ENCODE results near the gene KIRREL3.

The KIRREL3 gene

GRCh38 chr11:126408496-126408895, 592.1 kb downstream of the KIRREL3 start:
- no peak for DNase-seq (ENCODE audit: low read depth)
- no peak for TF ChIP-seq CTCF (IDR thresholded peaks at IDR 0.05; ENCODE audit: low read depth, low read length, missing control alignments)
- no peak overlapping the region for H3K4me3 ChIP-seq (ENCODE audit: low read depth, low read length)

- TF ChIP-seq CTCF (IDR thresholded peaks at IDR 0.05; ENCODE audit: low read depth, low read length, missing control alignments) = no peak
- no peak for DNase-seq (ENCODE audit: low read depth)
- H3K4me3 ChIP-seq (ENCODE audit: low read depth, low read length) = no peak overlapping the region
These were observed 592.8 kb downstream of the KIRREL3 start for GRCh38 chr11:126407682-126408288.

GRCh38 chr11:126407101-126407521, 593.5 kb downstream of the KIRREL3 start:
- DNase-seq (ENCODE audit: low read depth) = no peak
- no peak overlapping the region for H3K4me3 ChIP-seq (ENCODE audit: low read depth, low read length)

GRCh38 chr11:126406368-126406767, 594.2 kb downstream of the KIRREL3 start:
- no peak overlapping the region for H3K4me3 ChIP-seq (ENCODE audit: low read depth, low read length)
- no peak for DNase-seq (ENCODE audit: low read depth)
- TF ChIP-seq CTCF (IDR thresholded peaks at IDR 0.05; ENCODE audit: low read depth, low read length, missing control alignments) = no peak

More at GRCh38 chr11:126407101-126407521, 593.5 kb downstream of the KIRREL3 start:
- TF ChIP-seq CTCF (IDR thresholded peaks at IDR 0.05; ENCODE audit: low read depth, low read length, missing control alignments) = no peak

- DNase-seq (ENCODE audit: low read depth) = no peak
- TF ChIP-seq CTCF (IDR thresholded peaks at IDR 0.05; ENCODE audit: low read depth, low read length, missing control alignments) = no peak
These were observed 594.7 kb downstream of the KIRREL3 start for GRCh38 chr11:126405906-126406305.

GRCh38 chr11:126405374-126405773, 595.2 kb downstream of the KIRREL3 start:
- TF ChIP-seq CTCF (IDR thresholded peaks at IDR 0.05; ENCODE audit: low read depth, low read length, missing control alignments) = no peak
- H3K4me3 ChIP-seq (ENCODE audit: low read depth, low read length) = no peak overlapping the region
- DNase-seq (ENCODE audit: low read depth) = no peak

More at GRCh38 chr11:126405906-126406305, 594.7 kb downstream of the KIRREL3 start:
- no peak overlapping the region for H3K4me3 ChIP-seq (ENCODE audit: low read depth, low read length)

- no peak for TF ChIP-seq CTCF (IDR thresholded peaks at IDR 0.05; ENCODE audit: low read depth, low read length, missing control alignments)
- no peak overlapping the region for H3K4me3 ChIP-seq (ENCODE audit: low read depth, low read length)
- DNase-seq (ENCODE audit: low read depth) = no peak
These were observed 596.2 kb downstream of the KIRREL3 start for GRCh38 chr11:126404367-126404766.
